ENCODE results near the gene HECA. TPM values are rescaled to one million over a fixed set of nuclear protein-coding genes. Genes with fewer than 3 reads are reported as not detected.
"Not testable (repeated sequence)": the region's sequence is repeated elsewhere in the genome, so short reads cannot be mapped to it uniquely, and the experiment has no call there.

The HECA gene
- total RNA-seq, 1 donor from 2014 or later: 10.9 TPM

DNA sequence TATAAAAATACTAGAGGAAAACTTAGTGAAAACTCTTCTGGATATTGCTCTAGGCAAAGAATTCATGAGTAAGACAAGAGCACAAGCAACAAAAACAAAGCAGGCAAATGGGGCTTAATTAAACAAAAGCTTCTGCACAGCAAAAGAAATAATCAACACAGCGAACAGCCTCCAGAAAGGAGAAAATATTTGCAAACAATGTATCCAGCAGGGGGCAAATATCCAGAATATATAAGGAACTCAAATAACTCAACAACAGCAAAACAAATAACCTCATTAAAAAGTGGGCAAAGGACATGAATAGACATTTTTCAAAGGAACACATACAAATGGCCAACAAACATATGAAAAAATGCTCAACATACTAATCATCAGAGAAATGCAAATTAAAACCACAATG is 17.1 kb upstream of the HECA start:
- peaks cover 7% of the 10 kb centered on the region for H3K27me3 Mint-ChIP-seq
- peaks cover 11% of the 10 kb centered on the region for H3K9me3 Mint-ChIP-seq (ENCODE audit: low read depth)
- H3K4me3 Mint-ChIP-seq (ENCODE audit: low read depth): no peak overlapping the region
- H3K36me3 Mint-ChIP-seq (ENCODE audit: insufficient read depth): no peaks in the 10 kb centered on the region
- no peaks in the 10 kb centered on the region for H3K4me1 Mint-ChIP-seq (ENCODE audit: low read depth)
- no peak for DNase-seq (ENCODE audit: low spot score, unreplicated experiment)
- TF ChIP-seq, protein P1, sequence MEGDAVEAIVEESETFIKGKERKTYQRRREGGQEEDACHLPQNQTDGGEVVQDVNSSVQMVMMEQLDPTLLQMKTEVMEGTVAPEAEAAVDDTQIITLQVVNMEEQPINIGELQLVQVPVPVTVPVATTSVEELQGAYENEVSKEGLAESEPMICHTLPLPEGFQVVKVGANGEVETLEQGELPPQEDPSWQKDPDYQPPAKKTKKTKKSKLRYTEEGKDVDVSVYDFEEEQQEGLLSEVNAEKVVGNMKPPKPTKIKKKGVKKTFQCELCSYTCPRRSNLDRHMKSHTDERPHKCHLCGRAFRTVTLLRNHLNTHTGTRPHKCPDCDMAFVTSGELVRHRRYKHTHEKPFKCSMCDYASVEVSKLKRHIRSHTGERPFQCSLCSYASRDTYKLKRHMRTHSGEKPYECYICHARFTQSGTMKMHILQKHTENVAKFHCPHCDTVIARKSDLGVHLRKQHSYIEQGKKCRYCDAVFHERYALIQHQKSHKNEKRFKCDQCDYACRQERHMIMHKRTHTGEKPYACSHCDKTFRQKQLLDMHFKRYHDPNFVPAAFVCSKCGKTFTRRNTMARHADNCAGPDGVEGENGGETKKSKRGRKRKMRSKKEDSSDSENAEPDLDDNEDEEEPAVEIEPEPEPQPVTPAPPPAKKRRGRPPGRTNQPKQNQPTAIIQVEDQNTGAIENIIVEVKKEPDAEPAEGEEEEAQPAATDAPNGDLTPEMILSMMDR (IDR thresholded peaks at IDR 0.05; ENCODE audit: unreplicated experiment): no peak
- no peak overlapping the region for H3K27ac Mint-ChIP-seq

DNA sequence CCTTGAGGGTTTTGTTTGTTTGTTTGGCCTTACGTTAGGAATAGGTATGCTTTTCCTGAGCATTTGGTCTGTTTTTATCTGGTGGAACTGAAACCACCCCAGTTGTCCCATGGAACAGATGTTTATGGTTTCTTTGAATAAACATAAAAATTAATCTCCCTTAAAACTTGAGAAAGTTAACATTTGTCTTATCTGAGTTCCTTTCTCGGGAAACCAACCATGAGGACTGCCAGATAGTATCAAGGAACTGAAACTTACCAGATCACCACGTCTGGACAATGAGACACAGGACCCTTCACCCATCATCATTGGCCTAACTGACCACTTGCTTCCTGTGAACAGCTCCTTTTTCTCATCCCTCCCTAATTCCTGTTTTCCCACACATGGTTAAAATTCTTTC is 15.3 kb upstream of the HECA start:
- no peak for DNase-seq (ENCODE audit: low spot score, unreplicated experiment)
- TF ChIP-seq, protein P1 (IDR thresholded peaks at IDR 0.05; ENCODE audit: unreplicated experiment): no peak
- H3K9me3 Mint-ChIP-seq (ENCODE audit: low read depth): peaks cover 11% of the 10 kb centered on the region
- H3K4me1 Mint-ChIP-seq (ENCODE audit: low read depth): no peaks in the 10 kb centered on the region
- H3K4me3 Mint-ChIP-seq (ENCODE audit: low read depth): no peak overlapping the region
- H3K27ac Mint-ChIP-seq: no peak overlapping the region
- H3K27me3 Mint-ChIP-seq: peaks cover 7% of the 10 kb centered on the region
- no peaks in the 10 kb centered on the region for H3K36me3 Mint-ChIP-seq (ENCODE audit: insufficient read depth)

DNA sequence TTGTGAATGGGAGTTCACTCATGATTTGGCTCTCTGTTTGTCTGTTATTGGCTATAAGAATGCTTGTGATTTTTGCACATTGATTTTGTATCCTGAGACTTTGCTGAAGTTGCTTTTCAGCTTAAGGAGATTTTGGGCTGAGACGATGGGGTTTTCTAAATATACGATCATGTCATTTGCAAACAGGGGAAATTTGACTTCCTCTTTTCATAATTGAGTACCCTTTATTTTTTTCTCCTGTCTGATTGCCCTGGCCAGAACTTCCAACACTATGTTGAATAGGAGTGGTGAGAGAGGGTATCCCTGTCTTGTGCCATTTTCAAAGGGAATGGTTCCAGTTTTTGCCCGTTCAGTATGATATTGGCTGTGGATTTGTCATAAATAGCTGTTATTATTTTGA is 12.1 kb upstream of the HECA start:
- DNase-seq (ENCODE audit: low spot score, unreplicated experiment); H3K4me3 Mint-ChIP-seq (ENCODE audit: low read depth); H3K27me3 Mint-ChIP-seq; H3K27ac Mint-ChIP-seq; H3K4me1 Mint-ChIP-seq (ENCODE audit: low read depth); H3K36me3 Mint-ChIP-seq (ENCODE audit: insufficient read depth): not testable (repeated sequence)
- H3K9me3 Mint-ChIP-seq (ENCODE audit: low read depth): peaks cover 11% of the 10 kb centered on the region

DNA sequence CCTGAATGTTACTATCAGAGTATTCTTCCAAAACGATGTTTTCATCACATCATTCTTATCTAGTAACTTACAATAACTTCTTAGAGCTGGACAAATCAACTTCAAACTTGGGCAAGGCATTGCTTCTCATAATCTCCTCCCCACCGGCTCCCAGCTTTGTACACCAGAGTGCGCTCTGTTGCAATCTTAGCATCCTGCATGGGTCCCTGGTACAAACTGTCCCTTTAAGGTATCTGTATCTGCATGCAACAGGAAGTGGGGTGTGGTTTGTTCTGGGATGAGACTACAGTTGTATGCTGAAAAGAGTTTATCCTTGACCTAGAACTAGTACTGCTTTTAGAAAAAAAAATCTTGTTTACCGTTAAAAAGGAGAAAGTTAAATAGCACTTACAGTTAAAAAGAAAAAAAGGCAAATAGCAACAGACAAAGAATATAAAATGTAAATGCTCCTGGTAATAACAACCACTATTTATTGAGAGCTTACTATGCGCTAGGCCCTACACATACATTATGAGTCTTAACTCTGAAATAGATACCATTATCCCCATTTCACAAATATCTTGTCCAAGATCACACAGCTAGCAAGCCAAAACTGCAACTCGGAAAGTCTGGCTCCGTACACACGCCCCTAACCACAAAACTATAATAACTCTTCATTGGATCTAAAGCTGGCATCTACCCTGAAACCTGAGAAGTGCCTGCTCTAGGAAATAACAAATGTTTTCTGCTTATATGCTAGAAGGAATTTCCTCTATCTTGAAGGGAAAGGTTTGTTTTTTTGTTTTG is 9.8 kb upstream of the HECA start:
- no peak overlapping the region for H3K27ac Mint-ChIP-seq

DNA sequence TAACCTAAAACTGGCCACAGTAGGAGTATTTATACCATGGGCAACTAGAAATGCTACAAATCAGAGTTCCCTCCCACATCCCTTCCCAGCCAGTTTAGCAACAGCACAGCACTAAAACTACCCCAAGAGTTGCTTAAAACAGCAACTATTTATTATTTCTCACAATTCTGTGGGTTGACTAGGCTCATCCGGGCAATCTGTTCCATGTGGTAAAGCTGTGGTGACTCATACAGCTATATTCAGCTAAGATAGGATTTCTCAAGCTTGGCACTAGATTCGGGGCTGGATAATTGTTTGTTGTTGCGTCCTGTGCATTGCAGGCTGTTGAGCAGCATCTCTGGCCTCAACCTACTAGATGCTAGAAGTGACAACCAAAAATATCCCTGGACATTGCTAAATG is 8.6 kb upstream of the HECA start:
- Mint-ChIP-seq H3K4me3 (ENCODE audit: low read depth) (no peak overlapping the region), H3K36me3 (ENCODE audit: insufficient read depth) (no peaks in the 10 kb centered on the region), H3K27me3 (peaks cover 3% of the 10 kb centered on the region), H3K4me1 (ENCODE audit: low read depth) (peaks cover 12% of the 10 kb centered on the region), H3K27ac (no peak overlapping the region), H3K9me3 (ENCODE audit: low read depth) (no peaks in the 10 kb centered on the region)
- no peak for DNase-seq (ENCODE audit: low spot score, unreplicated experiment)
- TF ChIP-seq, protein P1 (IDR thresholded peaks at IDR 0.05; ENCODE audit: unreplicated experiment): no peak

More for the DNA sequence above, 9.8 kb upstream of the HECA start:
- H3K4me3 Mint-ChIP-seq (ENCODE audit: low read depth): no peak overlapping the region
- TF ChIP-seq, protein P1 (IDR thresholded peaks at IDR 0.05; ENCODE audit: unreplicated experiment): peak; percentile 33
- no peaks in the 10 kb centered on the region for H3K36me3 Mint-ChIP-seq (ENCODE audit: insufficient read depth)
- DNase-seq (ENCODE audit: low spot score, unreplicated experiment): no peak
- H3K27me3 Mint-ChIP-seq: peaks cover 3% of the 10 kb centered on the region
- H3K9me3 Mint-ChIP-seq (ENCODE audit: low read depth): peaks cover 3% of the 10 kb centered on the region
- H3K4me1 Mint-ChIP-seq (ENCODE audit: low read depth): peaks cover 9% of the 10 kb centered on the region

DNA sequence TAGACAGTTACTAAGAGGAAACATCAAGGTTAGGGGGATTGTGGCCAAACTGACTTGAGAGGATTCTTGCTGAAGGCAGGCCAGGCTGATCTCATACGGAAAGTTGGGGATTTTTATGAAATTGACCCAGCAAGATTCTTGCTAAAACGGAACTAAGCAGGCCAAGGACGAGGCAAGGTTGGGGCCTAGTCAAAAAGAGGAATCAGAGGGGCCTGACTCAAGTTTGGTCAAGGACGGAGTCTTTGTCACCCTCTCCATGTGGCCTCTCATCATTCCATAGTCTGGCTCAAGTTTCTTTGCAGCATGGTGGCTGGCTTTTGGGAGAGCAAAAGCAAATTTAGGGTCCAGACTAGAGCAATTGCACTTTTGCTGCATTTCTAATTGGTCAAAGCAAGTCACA is 7.9 kb upstream of the HECA start:
- Mint-ChIP-seq H3K4me1 (ENCODE audit: low read depth) (peaks cover 13% of the 10 kb centered on the region), H3K27me3 (peaks cover 3% of the 10 kb centered on the region), H3K9me3 (ENCODE audit: low read depth) (no peaks in the 10 kb centered on the region), H3K4me3 (ENCODE audit: low read depth) (no peak overlapping the region), H3K27ac (peak overlapping the region; percentile 37), H3K36me3 (ENCODE audit: insufficient read depth) (no peaks in the 10 kb centered on the region)
- no peak for DNase-seq (ENCODE audit: low spot score, unreplicated experiment)
- TF ChIP-seq, protein P1 (IDR thresholded peaks at IDR 0.05; ENCODE audit: unreplicated experiment): no peak

Measured in progenitor cell of endocrine pancreas (in vitro differentiated cells).